ENCODE results near the gene RELL2.

- TF ChIP-seq POLR2AphosphoS5 (IDR thresholded peaks at IDR 0.05; ENCODE audit: low read depth, low read length) (no peak), ZBTB33 (IDR thresholded peaks at IDR 0.05; ENCODE audit: borderline replicate concordance, low read depth) (no peak), SIN3A (IDR thresholded peaks at IDR 0.05; ENCODE audit: borderline replicate concordance, low read depth, low read length) (no peak), CTCF (IDR thresholded peaks at IDR 0.05) (no peak), TAF1 (IDR thresholded peaks at IDR 0.05; ENCODE audit: borderline replicate concordance, low read depth, low read length) (no peak)
Observed at GRCh38 chr5:141657404-141657803, 20.6 kb downstream of the RELL2 start.

Data from SK-N-SH (cell line).